K562 (cell line): ENCODE data around the gene RALA. TPM values are rescaled to one million over a fixed set of nuclear protein-coding genes. Genes with fewer than 3 reads are reported as not detected.

Experiments used
- ATAC-seq: fragments of 200-7000 bp; cut with Tn5 transposase; 3 replicates; pipeline ENCODE4 v1.9.1; 2020; ENCODE audit warnings: moderate library complexity
- BruUV-seq: library from RNA; stranded (reverse); fragments of 400-500 nt; replicated peaks from 2 replicates; lab custom pipeline; 2021; lab: Mats Ljungman, UMichigan
- CTCF ChIA-PET: fragments of 300-600 bp; formaldehyde crosslinking; extraction: SDS; loops from one replicate; lab custom pipeline; 2021; ENCODE audit warnings: low intra/inter-chr PET ratio; lab: Yijun Ruan, JAX
- POLR2A ChIA-PET: fragments of 300-600, 350-650 bp; sonication (Branson Sonifier 250); formaldehyde crosslinking; extraction: SDS; loops from one replicate; lab custom pipeline; 2021; ENCODE audit warnings: antibody characterized with exemption, inconsistent platforms; lab: Yijun Ruan, JAX
- DNase-seq, 4 experiments: peaks; one replicate each; pipeline versions ENCODE4 v3.0.0 to v3.0.0-alpha.2; 2011 to 2018; ENCODE audit warnings: low spot score in 3 of 4, mixed read lengths in 3 of 4; ENCODE audit errors: extremely low read depth in 1 of 4
- FAIRE-seq: peaks from 2 replicates; lab custom pipeline; 2011; peaks lifted over from hg19 to GRCh38; lab: Jason Lieb, UNC
- H2AFZ ChIP-seq: 2 replicates; pipeline ENCODE4 v1.6.0; 2011; ENCODE audit warnings: low read depth, low read length, control low read depth, inconsistent platforms
- H3K27ac ChIP-seq: fragments of 200-600 bp; 3 replicates; pipeline ENCODE4 v1.8.0; 2011; ENCODE audit warnings: low read depth, mild to moderate bottlenecking, control low read depth, inconsistent platforms, low read length, moderate library complexity, mixed read lengths; ENCODE audit errors: extremely low read depth
- H3K27me3 ChIP-seq, 2 experiments: fragments of 300-600 bp in 1 of 2; 2 replicates in 1 of 2; 3 replicates in 1 of 2; pipeline versions ENCODE4 v1.6.0 to v1.8.0; 2011; ENCODE audit warnings: inconsistent platforms in 2 of 2, low read length in 2 of 2, mild to moderate bottlenecking in 1 of 2, mixed read lengths in 1 of 2, moderate library complexity in 1 of 2; ENCODE audit not compliant: control insufficient read depth in 2 of 2, insufficient read depth in 2 of 2
- H3K36me3 ChIP-seq: fragments of 300-600 bp; 3 replicates; pipeline ENCODE4 v1.8.0; 2011; ENCODE audit warnings: mild to moderate bottlenecking, low read length, inconsistent platforms; ENCODE audit not compliant: control insufficient read depth, insufficient read depth
- H3K4me1 ChIP-seq, 2 experiments: fragments of 200-600 bp in 1 of 2; replicated peaks in 1 of 2; 2 replicates in 1 of 2; 3 replicates in 1 of 2; pipeline versions ENCODE4 v1.5.1 to v1.8.0; 2011; ENCODE audit warnings: inconsistent platforms in 2 of 2, low read length in 2 of 2, mild to moderate bottlenecking in 1 of 2, mixed read lengths in 1 of 2, moderate library complexity in 1 of 2; ENCODE audit not compliant: control insufficient read depth in 2 of 2, insufficient read depth in 2 of 2
- H3K4me2 ChIP-seq: 2 replicates; pipeline ENCODE4 v1.6.1; 2011; ENCODE audit warnings: low read length, control low read depth, inconsistent platforms, mixed read lengths; ENCODE audit not compliant: insufficient read depth
- H3K4me3 ChIP-seq: fragments of 200-600 bp; sonication (generic), shearing (Covaris generic); 2 replicates; pipeline ENCODE4 v1.5.1; 2016; ENCODE audit warnings: control low read depth, inconsistent platforms
- H3K79me2 ChIP-seq: fragments of 200-600 bp; 3 replicates; pipeline ENCODE4 v1.8.0; 2011; ENCODE audit warnings: low read length, inconsistent platforms; ENCODE audit not compliant: control insufficient read depth, insufficient read depth
- H3K9ac ChIP-seq, 2 experiments: 2 replicates each; pipeline versions ENCODE4 v1.6.0 to v1.6.1; 2011; ENCODE audit warnings: low read depth in 2 of 2, low read length in 2 of 2, control low read depth in 1 of 2, inconsistent platforms in 1 of 2, mild to moderate bottlenecking in 1 of 2, mixed read lengths in 1 of 2; ENCODE audit not compliant: insufficient read depth in 1 of 2
- H3K9me1 ChIP-seq: one replicate; pipeline ENCODE4 v1.6.0; 2011; ENCODE audit warnings: inconsistent platforms, mild to moderate bottlenecking, low read length, moderate library complexity; ENCODE audit not compliant: control insufficient read depth, insufficient read depth
- H3K9me3 ChIP-seq: replicated peaks from 2 replicates; pipeline ENCODE4 v1.5.1; 2011; ENCODE audit warnings: low read depth, low read length, inconsistent platforms; ENCODE audit not compliant: control insufficient read depth, insufficient read depth
- H4K20me1 ChIP-seq: replicated peaks from 2 replicates; pipeline ENCODE4 v1.6.1; 2011; ENCODE audit warnings: low read length, inconsistent platforms, mixed read lengths; ENCODE audit not compliant: control insufficient read depth, insufficient read depth
- ATF7 ChIP-seq: fragments of 450-650 bp; IDR thresholded peaks from 2 replicates; pipeline ENCODE4 v1.7.1; 2014; ENCODE audit warnings: mild to moderate bottlenecking, moderate library complexity
- CBX8 ChIP-seq: fragments of 200-600 bp; sonication (generic); IDR thresholded peaks from 2 replicates; pipeline ENCODE4 v1.6.1; 2012; ENCODE audit warnings: borderline replicate concordance, mixed run types, low read depth, mild to moderate bottlenecking, moderate library complexity, mixed read lengths, low read length, control low read depth, inconsistent platforms; ENCODE audit not compliant: poor library complexity, severe bottlenecking; ENCODE audit errors: extremely low read depth
- CC2D1A ChIP-seq: fragments of 450-650 bp; IDR thresholded peaks from 2 replicates; pipeline ENCODE4 v1.6.1; 2017; ENCODE audit warnings: mild to moderate bottlenecking
- CREB3 ChIP-seq: fragments of 450-650 bp; conservative IDR thresholded peaks from 2 replicates; pipeline ENCODE4 v1.6.1; 2016; ENCODE audit warnings: missing genetic modification characterization, low read depth, mild to moderate bottlenecking, missing compliant biosample characterization, moderate library complexity
- CTBP1 ChIP-seq: fragments of 450-650 bp; IDR thresholded peaks from 2 replicates; pipeline ENCODE4 v1.6.1; 2016; ENCODE audit warnings: borderline replicate concordance
- ETS2 ChIP-seq: IDR thresholded peaks from 2 replicates; pipeline ENCODE4 v1.6.1; 2016; ENCODE audit warnings: borderline replicate concordance, missing genetic modification characterization, mild to moderate bottlenecking, moderate library complexity, missing compliant biosample characterization; ENCODE audit not compliant: poor library complexity, severe bottlenecking
- JUND ChIP-seq, 2 experiments: IDR thresholded peaks; 2 replicates in 1 of 2; 3 replicates in 1 of 2; pipeline ENCODE4 v1.6.1; 2011; ENCODE audit warnings: borderline replicate concordance in 2 of 2, low read depth in 2 of 2, low read length in 2 of 2, improper control_type of control experiment in 1 of 2, missing biosample characterization in 1 of 2, missing genetic modification characterization in 1 of 2, missing genetic modification reagents in 1 of 2
- MAZ ChIP-seq, 2 experiments: fragments of 450-650 bp in 1 of 2; sonication (generic) in 1 of 2; formaldehyde crosslinking; IDR thresholded peaks in 1 of 2; conservative IDR thresholded peaks in 1 of 2; 2 replicates each; pipeline versions ENCODE4 v1.4.0 to v1.5.0; 2020; ENCODE audit warnings: mild to moderate bottlenecking in 1 of 2, missing genetic modification reagents in 1 of 2
- MCM7 ChIP-seq, 2 experiments: fragments of 450-650 bp; IDR thresholded peaks; 2 replicates each; pipeline ENCODE4 v1.6.1; 2016 to 2018
- NEUROD1 ChIP-seq: fragments of 150-350 bp; IDR thresholded peaks from 2 replicates; pipeline ENCODE4 v1.6.1; 2014; ENCODE audit warnings: borderline replicate concordance, low read length, low read depth; ENCODE audit not compliant: partially characterized antibody
- NFE2 ChIP-seq: IDR thresholded peaks from 2 replicates; pipeline ENCODE4 v1.6.1; 2014; ENCODE audit warnings: antibody characterized with exemption, low read depth
- RAD21 ChIP-seq, 2 experiments: fragments of 250-450 bp in 1 of 2; fragments of 450-650 bp in 1 of 2; sonication (Bioruptor Pico) in 1 of 2; formaldehyde crosslinking in 1 of 2; IDR thresholded peaks in 1 of 2; conservative IDR thresholded peaks in 1 of 2; 2 replicates each; pipeline versions ENCODE4 v1.4.0 to v1.8.0; 2020 to 2022; ENCODE audit warnings: mild to moderate bottlenecking in 2 of 2, moderate library complexity in 1 of 2
- RBM17 ChIP-seq: fragments of 200-400 bp; formaldehyde crosslinking; IDR thresholded peaks from 2 replicates; pipeline ENCODE4 v1.6.1; 2017; ENCODE audit warnings: low read depth, mild to moderate bottlenecking, low read length, borderline replicate concordance
- RBM22 ChIP-seq: fragments of 200-400 bp; formaldehyde crosslinking; IDR thresholded peaks from 2 replicates; pipeline ENCODE4 v1.6.1; 2018; ENCODE audit warnings: low read length, low read depth; ENCODE audit not compliant: poor library complexity, severe bottlenecking
- SMAD4 ChIP-seq: fragments of 250-450 bp; sonication (Bioruptor Pico); conservative IDR thresholded peaks from 2 replicates; pipeline ENCODE4 v1.8.0; 2021; ENCODE audit warnings: inconsistent platforms, mild to moderate bottlenecking, moderate library complexity
- SMC3 ChIP-seq: conservative IDR thresholded peaks from 2 replicates; pipeline ENCODE4 v1.6.1; 2011; ENCODE audit warnings: low read depth, low read length, improper control_type of control experiment; ENCODE audit not compliant: insufficient read depth
- SNAPC5 ChIP-seq: fragments of 250-450 bp; sonication (Bioruptor Pico); IDR thresholded peaks from 2 replicates; pipeline ENCODE4 v1.8.0; 2021; ENCODE audit warnings: moderate library complexity, mild to moderate bottlenecking, inconsistent platforms
- ZBTB17 ChIP-seq: fragments of 450-650 bp; formaldehyde crosslinking; IDR thresholded peaks from 2 replicates; pipeline ENCODE4 v1.4.0; 2020; ENCODE audit warnings: mild to moderate bottlenecking
- WGBS: fragments of 100-300 bp; shearing (Covaris generic); methylation state at CpG from one replicate; pipeline ENCODE4 v1.1.6; 2016; ENCODE audit warnings: low coverage, mixed read lengths; ENCODE audit not compliant: insufficient coverage; ENCODE audit errors: missing lambda C conversion rate; 5-methylcytosine and 5-hydroxymethylcytosine counted together
- in situ Hi-C: fragments of 300-500 bp; cut with MboI; formaldehyde crosslinking; loops from 4 replicates; pipeline ENCODE4 v1.15.0; 2018; ENCODE audit warnings: inconsistent platforms, mixed read lengths
- intact Hi-C: fragments of 100-400 bp; cut with micrococcal nuclease; formaldehyde crosslinking; loops from 2 replicates; pipeline ENCODE4 v1.14.2; 2022
- polyA plus RNA-seq, 8 experiments: library from polyadenylated mRNA; depleted of rRNA in 4 of 8; stranded (reverse) in 5 of 8; unstranded in 3 of 8; fragments of >200 nt; fragmentation: Nextera tagmentation in 2 of 8; fragmentation: Illumina TruSeq in 1 of 8; extraction: Ambion mirVana in 2 of 8; extraction: Trizol in 1 of 8; gene quantifications; 2 replicates each; pipeline versions ENCODE4 v1.2.1 to v1.2.3, GENCODE V29; 2011 to 2014; ENCODE audit warnings: inconsistent platforms in 1 of 8, missing spikeins in 1 of 8
- total RNA-seq, 7 experiments: library from RNA; depleted of rRNA in 6 of 7; stranded (reverse); fragments of >200 nt in 6 of 7; fragmentation: Illumina TruSeq in 2 of 7; extraction: Trizol in 2 of 7; gene quantifications; 2 replicates each; pipeline versions ENCODE4 v1.2.1 to v1.2.3, GENCODE V29; 2011 to 2021; ENCODE audit warnings: low replicate concordance in 1 of 7

RALA gene
- total and polyA plus RNA-seq, 9 of the 15 experiments (the other 6 are each of a cell fraction or from before 2014, with no cell fraction given), result 7.2 to 28.0 (median 25.7) TPM

GRCh38 chr7:39746103-39746819, 122.9 kb downstream of the RALA start:
- no peaks in the 10 kb centered on the region for H4K20me1 ChIP-seq
- CTCF ChIA-PET, result interaction anchor here (0.7 to 3.4 kb wide), 4 partner anchors 163 to 169 kb away, joined by 3 to 47 read pairs (median 5); no protein-coding TSS in a partner anchor
- 1% methylated on average over 11 of the region's 11 CpGs for WGBS
- no TSS peak for BruUV-seq
- in situ Hi-C loops (no loop called here), intact Hi-C loops (loop anchor here (1.0 kb wide), 1 partner anchor 166 kb away; no protein-coding TSS in a partner anchor)
- FAIRE-seq (peak; percentile 91), ATAC-seq (peak; percentile 85), DNase-seq (peak; percentile 52 to 77 (median 66))
- POLR2A ChIA-PET, result interaction anchor here (0.6 to 2.2 kb wide), 6 partner anchors 10 to 166 kb away, joined by 3 to 13 read pairs (median 4); no protein-coding TSS in a partner anchor
- no peak overlapping the region for H2AFZ ChIP-seq
- no peaks in the 10 kb centered on the region for H3K9me3 ChIP-seq
- no peak overlapping the region for H3K4me2 ChIP-seq
- H3K4me3 ChIP-seq, result no peak overlapping the region
- H3K36me3 ChIP-seq, result no peaks in the 10 kb centered on the region
- no peaks in the 10 kb centered on the region for H3K4me1 ChIP-seq
- no peaks in the 10 kb centered on the region for H3K79me2 ChIP-seq
- H3K9ac ChIP-seq, result no peak overlapping the region
- no peak overlapping the region for H3K27ac ChIP-seq
- peaks cover 0 to 4% of the 10 kb centered on the region in 2 experiments; a peak in 1 of 5 replicates for H3K27me3 ChIP-seq
- no peaks in the 10 kb centered on the region for H3K9me1 ChIP-seq
- TF ChIP-seq RBM17 (no peak), CREB3 (tag) (no peak), SNAPC5 (CRISPR knock-in tag) (no peak), MCM7 (IDR thresholded peaks at IDR 0.05) (no peak), ZBTB17 (CRISPR knock-in tag) (no peak), CBX8 (no peak), CTBP1 (peak; percentile 73; the same call in 1 of the 2 replicates), MAZ (CRISPR knock-in tag; conservative IDR thresholded peaks at IDR 0.05 in 1 of 2, IDR thresholded peaks at IDR 0.05 in 1 of 2) (0 out of 4 replicates have a peak, but pooled peaks of 1 of the 2 experiments have one; percentile 36), RAD21 (CRISPR knock-in tag; conservative IDR thresholded peaks at IDR 0.05 in 1 of 2, IDR thresholded peaks at IDR 0.05 in 1 of 2) (peak; percentile 87 to 91), SMAD4 (CRISPR knock-in tag) (no peak), JUND (IDR thresholded peaks at IDR 0.05; ENCODE audit: borderline replicate concordance, low read depth, low read length) (peak; percentile 50; the same call in 1 of the 2 replicates), JUND (tag; IDR thresholded peaks at IDR 0.05; ENCODE audit: borderline replicate concordance, low read depth, low read length) (no peak; the same call in 2 of the 3 replicates), CC2D1A (peak; percentile 37; the same call in 1 of the 2 replicates), NEUROD1 (no peak), SMC3 (peak; percentile 90), ATF7 (no peak), RBM22 (no peak), NFE2 (peak; percentile 84), ETS2 (tag) (no peak)
